HK-2 (cell line): ENCODE data around the gene MFSD2A.
"Not testable (repeated sequence)": the region's sequence is repeated elsewhere in the genome, so short reads cannot be mapped to it uniquely, and the experiment has no call there.

Experiments used
- DNase-seq: peaks from one replicate; pipeline ENCODE4 v3.0.0-alpha.2; 2018; ENCODE audit not compliant: unreplicated experiment

The MFSD2A gene

GRCh38 chr1:40003156-40004093 lies 48.5 kb downstream of the MFSD2A start:
- no peak for DNase-seq

- no peak for DNase-seq
Observed at GRCh38 chr1:40004857-40005256, 49.9 kb downstream of the MFSD2A start.

GRCh38 chr1:40007481-40008034 lies 52.6 kb downstream of the MFSD2A start:
- DNase-seq, result not testable (repeated sequence)

- no peak for DNase-seq
Observed at GRCh38 chr1:40011198-40011597, 56.3 kb downstream of the MFSD2A start.

- DNase-seq, result no peak
Observed at GRCh38 chr1:40014253-40014706, 59.3 kb downstream of the MFSD2A start.

- peak; percentile 17 for DNase-seq
Observed at GRCh38 chr1:40014812-40015594, 60.1 kb downstream of the MFSD2A start.

- no peak for DNase-seq
Observed at GRCh38 chr1:40017951-40018575, 63.1 kb downstream of the MFSD2A start.
